ENCODE data around the gene BCR.

Gene BCR

DNA sequence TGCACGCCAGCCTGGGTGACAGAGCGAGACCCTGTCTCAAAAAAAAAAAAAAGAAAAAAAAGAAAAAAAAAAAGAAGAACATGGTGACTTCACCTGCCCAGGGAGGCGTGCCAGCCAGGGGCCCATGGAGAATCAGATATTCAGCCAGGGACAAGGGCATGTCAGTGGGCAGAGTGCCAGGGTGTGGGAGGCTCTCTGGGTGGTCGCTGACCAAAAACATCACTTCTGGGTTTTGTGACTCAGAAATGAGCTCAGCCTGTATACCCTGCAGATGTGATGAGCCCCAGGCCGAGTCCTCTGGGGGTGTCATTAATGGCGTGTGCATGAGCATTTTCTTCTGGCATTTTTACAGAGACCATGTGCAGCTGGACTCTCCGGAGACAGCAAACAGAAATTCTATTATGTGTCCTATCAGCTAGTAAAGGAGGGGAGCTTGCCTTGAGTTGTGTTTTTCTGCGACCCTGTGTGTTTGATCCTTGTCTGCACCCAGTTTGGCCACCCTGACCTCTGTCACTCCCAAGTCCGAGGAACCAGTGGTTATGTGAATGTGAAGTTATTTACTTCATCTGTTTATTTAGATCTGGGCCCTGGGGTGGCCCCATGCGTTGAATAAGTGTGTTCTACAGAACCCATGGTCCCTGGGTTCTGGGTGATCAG is 53.6 kb downstream of the BCR start:
- H3K27me3 ChIP-seq (ENCODE audit: insufficient read depth, poor library complexity, severe bottlenecking) = no peaks in the 10 kb centered on the region
- H3K36me3 ChIP-seq (ENCODE audit: low read depth) = peaks cover 13% of the 10 kb centered on the region
- TF ChIP-seq, protein P1, sequence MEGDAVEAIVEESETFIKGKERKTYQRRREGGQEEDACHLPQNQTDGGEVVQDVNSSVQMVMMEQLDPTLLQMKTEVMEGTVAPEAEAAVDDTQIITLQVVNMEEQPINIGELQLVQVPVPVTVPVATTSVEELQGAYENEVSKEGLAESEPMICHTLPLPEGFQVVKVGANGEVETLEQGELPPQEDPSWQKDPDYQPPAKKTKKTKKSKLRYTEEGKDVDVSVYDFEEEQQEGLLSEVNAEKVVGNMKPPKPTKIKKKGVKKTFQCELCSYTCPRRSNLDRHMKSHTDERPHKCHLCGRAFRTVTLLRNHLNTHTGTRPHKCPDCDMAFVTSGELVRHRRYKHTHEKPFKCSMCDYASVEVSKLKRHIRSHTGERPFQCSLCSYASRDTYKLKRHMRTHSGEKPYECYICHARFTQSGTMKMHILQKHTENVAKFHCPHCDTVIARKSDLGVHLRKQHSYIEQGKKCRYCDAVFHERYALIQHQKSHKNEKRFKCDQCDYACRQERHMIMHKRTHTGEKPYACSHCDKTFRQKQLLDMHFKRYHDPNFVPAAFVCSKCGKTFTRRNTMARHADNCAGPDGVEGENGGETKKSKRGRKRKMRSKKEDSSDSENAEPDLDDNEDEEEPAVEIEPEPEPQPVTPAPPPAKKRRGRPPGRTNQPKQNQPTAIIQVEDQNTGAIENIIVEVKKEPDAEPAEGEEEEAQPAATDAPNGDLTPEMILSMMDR (IDR thresholded peaks at IDR 0.05; ENCODE audit: poor library complexity, severe bottlenecking) = no peak
- ATAC-seq (ENCODE audit: low read depth) (no peak), DNase-seq (ENCODE audit: low spot score) (no peak)
- peaks cover 18% of the 10 kb centered on the region for H3K9me3 ChIP-seq (ENCODE audit: severe bottlenecking)
- H3K27ac ChIP-seq (ENCODE audit: poor library complexity, severe bottlenecking) = no peak overlapping the region
- H3K4me1 ChIP-seq (ENCODE audit: insufficient read depth, poor library complexity, severe bottlenecking) = no peaks in the 10 kb centered on the region
- H3K4me3 ChIP-seq (ENCODE audit: severe bottlenecking) = no peak overlapping the region

DNA sequence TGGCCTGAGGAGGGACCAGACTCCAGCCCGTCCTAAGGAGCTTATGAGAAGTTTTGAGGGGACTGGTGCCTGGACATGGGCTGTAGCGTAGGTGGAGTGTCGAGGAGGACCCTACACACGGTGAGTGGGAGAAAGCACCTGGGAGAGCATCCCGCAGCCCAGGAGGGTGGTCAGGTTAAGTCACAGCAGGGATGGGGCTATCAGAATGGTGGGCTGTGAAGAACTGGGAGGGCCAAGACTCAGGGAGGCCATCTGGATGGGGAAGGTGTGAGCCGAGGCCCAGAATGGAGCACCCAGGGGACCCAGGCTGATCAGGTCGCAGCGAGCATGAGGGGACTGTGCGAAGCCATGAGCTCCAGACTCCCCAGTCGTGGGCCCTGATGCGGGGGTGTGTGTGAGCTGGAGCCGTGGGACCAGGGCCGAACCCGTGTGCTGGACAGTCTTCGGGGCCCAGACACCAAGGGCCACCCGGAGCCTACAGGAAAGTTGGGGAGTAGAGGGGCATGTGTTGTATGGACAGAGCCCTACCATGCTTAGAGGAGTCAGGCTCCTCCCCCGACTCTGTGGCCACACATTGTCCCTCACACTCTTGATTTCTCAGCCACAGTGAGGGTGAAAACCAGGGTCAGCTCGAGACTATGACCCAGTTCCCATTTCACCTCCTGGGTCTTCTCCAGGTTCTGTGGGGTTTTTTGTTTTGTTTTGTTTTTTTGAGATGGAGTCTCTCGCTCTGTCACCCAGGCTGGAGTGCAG is 54.3 kb downstream of the BCR start:
- peaks cover 11% of the 10 kb centered on the region for H3K36me3 ChIP-seq (ENCODE audit: low read depth)
- DNase-seq (ENCODE audit: low spot score) (no peak), ATAC-seq (ENCODE audit: low read depth) (no peak)
- no peaks in the 10 kb centered on the region for H3K4me1 ChIP-seq (ENCODE audit: insufficient read depth, poor library complexity, severe bottlenecking)
- no peak overlapping the region for H3K4me3 ChIP-seq (ENCODE audit: severe bottlenecking)
- H3K9me3 ChIP-seq (ENCODE audit: severe bottlenecking) = peaks cover 12% of the 10 kb centered on the region
- no peak overlapping the region for H3K27ac ChIP-seq (ENCODE audit: poor library complexity, severe bottlenecking)
- TF ChIP-seq, protein P1 (IDR thresholded peaks at IDR 0.05; ENCODE audit: poor library complexity, severe bottlenecking) = no peak
- no peaks in the 10 kb centered on the region for H3K27me3 ChIP-seq (ENCODE audit: insufficient read depth, poor library complexity, severe bottlenecking)

DNA sequence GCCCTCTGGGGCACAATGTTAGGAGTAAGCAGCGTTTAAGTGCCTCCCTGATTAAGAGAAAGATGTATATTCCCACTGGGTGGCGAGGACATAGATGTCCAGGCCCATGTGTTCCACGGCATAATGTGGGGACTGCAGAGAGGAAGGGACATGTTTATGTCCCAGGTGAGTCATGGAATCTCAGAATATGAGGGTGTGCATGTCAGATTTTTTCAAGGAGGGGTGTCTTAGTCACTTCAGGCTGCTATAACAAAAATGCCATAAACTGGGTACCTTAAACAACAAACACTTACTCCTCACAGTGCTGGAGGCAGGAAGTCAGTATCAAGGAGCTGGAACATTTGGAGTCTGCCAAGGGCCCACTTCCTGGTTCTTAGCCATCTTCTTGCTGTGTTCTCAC is 55.1 kb downstream of the BCR start:
- no peak overlapping the region for H3K27ac ChIP-seq (ENCODE audit: poor library complexity, severe bottlenecking)
- ATAC-seq (ENCODE audit: low read depth) (no peak), DNase-seq (ENCODE audit: low spot score) (no peak)
- H3K4me1 ChIP-seq (ENCODE audit: insufficient read depth, poor library complexity, severe bottlenecking) = no peaks in the 10 kb centered on the region
- H3K36me3 ChIP-seq (ENCODE audit: low read depth) = peaks cover 10% of the 10 kb centered on the region
- no peaks in the 10 kb centered on the region for H3K27me3 ChIP-seq (ENCODE audit: insufficient read depth, poor library complexity, severe bottlenecking)
- no peak overlapping the region for H3K4me3 ChIP-seq (ENCODE audit: severe bottlenecking)
- TF ChIP-seq, protein P1 (IDR thresholded peaks at IDR 0.05; ENCODE audit: poor library complexity, severe bottlenecking) = no peak
- H3K9me3 ChIP-seq (ENCODE audit: severe bottlenecking) = peaks cover 12% of the 10 kb centered on the region

DNA sequence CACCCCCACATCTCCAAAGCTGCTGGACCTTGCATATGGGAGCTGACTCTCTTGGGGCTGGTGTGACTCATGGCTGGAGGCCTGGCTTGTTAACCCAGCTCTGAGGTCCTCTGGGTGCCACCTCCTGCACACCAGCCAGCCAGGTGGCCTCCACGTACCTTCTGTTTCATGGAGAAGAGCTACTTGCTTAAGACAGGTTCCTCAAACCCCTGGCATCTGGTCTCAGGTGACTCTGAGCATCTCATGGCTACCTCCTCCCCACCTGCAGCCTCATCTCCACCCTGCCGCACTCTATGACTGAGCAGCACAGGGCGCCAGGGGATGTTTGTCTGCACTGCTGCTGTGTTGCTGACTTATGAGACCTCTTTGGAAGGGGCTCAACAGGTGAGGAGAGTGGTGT is 55.7 kb downstream of the BCR start:
- Histone ChIP-seq H3K27me3 (ENCODE audit: insufficient read depth, poor library complexity, severe bottlenecking) (no peaks in the 10 kb centered on the region), H3K36me3 (ENCODE audit: low read depth) (peaks cover 10% of the 10 kb centered on the region), H3K9me3 (ENCODE audit: severe bottlenecking) (peaks cover 14% of the 10 kb centered on the region), H3K27ac (ENCODE audit: poor library complexity, severe bottlenecking) (no peak overlapping the region), H3K4me1 (ENCODE audit: insufficient read depth, poor library complexity, severe bottlenecking) (peaks cover 5% of the 10 kb centered on the region), H3K4me3 (ENCODE audit: severe bottlenecking) (no peak overlapping the region)
- DNase-seq (ENCODE audit: low spot score) (no peak), ATAC-seq (ENCODE audit: low read depth) (no peak)
- TF ChIP-seq, protein P1 (IDR thresholded peaks at IDR 0.05; ENCODE audit: poor library complexity, severe bottlenecking) = no peak
